Adrenal gland (tissue), 12 donors: ENCODE measurements around the gene BAMBI. TPM values are rescaled to one million over a fixed set of nuclear protein-coding genes. Genes with fewer than 3 reads are reported as not detected.

Source experiments
- DNase-seq, 7 donors: peaks; one replicate each; pipeline ENCODE4 v3.0.0-alpha.2; 2019 to 2020
- H3K27ac ChIP-seq, 5 donors: fragments of 200-600 bp; sonication (generic) in 4 of 5; 1 replicate in 3 of 5; 2 replicates in 2 of 5; pipeline versions ENCODE4 v1.5.1 to v1.8.0; 2016 to 2020; ENCODE audit warnings: mild to moderate bottlenecking in 1 of 5
- H3K27me3 ChIP-seq: fragments of 200-600 bp; 2 replicates; pipeline ENCODE4 v1.8.0; 2021
- H3K36me3 ChIP-seq, 2 donors: fragments of 200-600 bp; replicated peaks in 1 of 2; 1 replicate in 1 of 2; 2 replicates in 1 of 2; pipeline versions ENCODE4 v1.5.1 to v1.8.0; 2018 to 2022
- H3K4me1 ChIP-seq, 2 donors: fragments of 200-600 bp; replicated peaks in 1 of 2; 1 replicate in 1 of 2; 2 replicates in 1 of 2; pipeline versions ENCODE4 v1.5.1 to v1.8.0; 2018 to 2021
- H3K4me3 ChIP-seq, 4 donors: fragments of 200-600 bp; sonication (generic) in 3 of 4; one replicate each; pipeline ENCODE4 v1.5.1; 2016 to 2018
- H3K9me3 ChIP-seq, 3 donors: fragments of 200-600 bp; sonication (generic) in 1 of 3; replicated peaks in 1 of 3; 1 replicate in 2 of 3; 2 replicates in 1 of 3; pipeline versions ENCODE4 v1.5.1 to v1.8.0; 2016 to 2021
- CTCF ChIP-seq, 6 experiments: fragments of 450-650 bp in 4 of 6; fragments of 200-600 bp in 2 of 6; sonication (generic) in 1 of 6; IDR thresholded peaks; 1 replicate in 5 of 6; 2 replicates in 1 of 6; pipeline versions ENCODE4 v1.5.1 to v1.8.0; 2016 to 2021; ENCODE audit warnings: antibody characterized with exemption in 6 of 6, mild to moderate bottlenecking in 2 of 6, moderate library complexity in 1 of 6
- POLR2A ChIP-seq, 2 donors: fragments of 450-650 bp; IDR thresholded peaks; one replicate each; pipeline ENCODE4 v1.6.1; 2017; ENCODE audit warnings: antibody characterized with exemption in 2 of 2, mild to moderate bottlenecking in 2 of 2, moderate library complexity in 1 of 2
- WGBS, 4 donors: extraction: QIAGEN DNeasy Blood & Tissue Kit in 2 of 4; methylation state at CpG; one replicate each; pipeline versions ENCODE4 v1.1.5 to v1.1.7; 2013 to 2017; 5-methylcytosine and 5-hydroxymethylcytosine counted together
- intact Hi-C, 2 donors: fragments of 100-400 bp; cut with DNase I; formaldehyde crosslinking; loops; one replicate each; pipeline versions ENCODE4 v1.14.1 to v1.15.0; 2022 to 2023
- polyA plus RNA-seq, 3 donors: library from polyadenylated mRNA; stranded (reverse); fragments of 200-250 nt in 2 of 3; fragments of 350-450 nt in 1 of 3; fragmentation: Illumina TruSeq in 1 of 3; extraction: RNeasy Lipid Tissue Mini Kit (QIAGEN cat#74804) in 1 of 3; gene quantifications; one replicate each; pipeline ENCODE4 v1.2.3, GENCODE V29; 2013 to 2014
- small RNA-seq, 2 donors: library from RNA; depleted of rRNA; stranded (forward); fragments of <200 nt; gene quantifications; one replicate each; pipeline ENCODE3, GENCODE V24; 2016
- total RNA-seq, 9 donors: library from RNA; depleted of rRNA in 4 of 9; stranded (reverse); fragments of >200 nt in 4 of 9; fragments of 120-200 nt in 1 of 9; fragmentation: NEBNext Ultra II Directional in 1 of 9; extraction: Animal tissue kit (Norgen Biotek cat#: 25700) in 1 of 9; gene quantifications; one replicate each; pipeline versions ENCODE4 v1.1.0 to v1.2.4, GENCODE V29; 2013 to 2023
- donor health status: healthy with polysubstance abuse.
- donor health status: Bipolar disorder and iron deficiency.
- donor health status: DM: yes; HTN: yes; CAD: no.
- donor health status: DM: no; HTN: no; CAD: no.
- donor health status: DM: no; HTN: no; CAD: no.
- donor health status: DM: yes; HTN: yes; CAD: no.

BAMBI gene
- total and polyA plus RNA-seq, 12 donors: 19.5 to 114 (median 71.9) TPM

GRCh38 chr10:28732091-28732490, 54.8 kb downstream of the BAMBI start:
- H3K4me1 ChIP-seq: no peaks in the 10 kb centered on the region
- DNase-seq: no peak
- no peak overlapping the region for H3K4me3 ChIP-seq
- no peaks in the 10 kb centered on the region for H3K36me3 ChIP-seq
- 92 to 95% (median 93%) methylated on average over 8 of the region's 8 CpGs for WGBS, 4 donors
- no peaks in the 10 kb centered on the region for H3K9me3 ChIP-seq
- no peak overlapping the region for H3K27ac ChIP-seq
- H3K27me3 ChIP-seq: no peaks in the 10 kb centered on the region
- intact Hi-C loops: no loop called here
- TF ChIP-seq CTCF (IDR thresholded peaks at IDR 0.05) (no peak), POLR2A (IDR thresholded peaks at IDR 0.05) (no peak)

Small RNA genes within 50 kb of the gene (small RNA-seq; reads per million reads assigned to genes)
- gene RNU4ATAC6P (0 reads per million in 2 donors), gene RNU6-1067P (0 to 0.12 reads per million in 2 donors)

Other genes starting within 250 kb of the BAMBI start
- 100 to 1,000 TPM in 5 of 9 donors, 10 to 100 TPM in 4; 82.6 to 131 (median 111) TPM for gene WAC, start 144.4 kb upstream of the BAMBI start, total RNA-seq
- 100 to 1,000 TPM in 1 of 3 donors, 10 to 100 TPM in 2; 23.6 to 143 (median 28.5) TPM for gene WAC, start 144.4 kb upstream of the BAMBI start, polyA plus RNA-seq